ENCODE results near the gene DNTT.

- no peak for TF ChIP-seq POLR2A (IDR thresholded peaks at IDR 0.05)
- no peak for TF ChIP-seq CTCF (IDR thresholded peaks at IDR 0.05)
Measured at GRCh38 chr10:96290368-96291133, 13.7 kb upstream of the DNTT start.

Data from right lobe of liver (tissue), 4 donors.